CD14-positive monocyte (primary cell): Measurements from ENCODE around the gene GP9. TPM values are rescaled to one million over a fixed set of nuclear protein-coding genes. Genes with fewer than 3 reads are reported as not detected.

Experiments
- DNase-seq, 3 donors: peaks; one replicate each; pipeline ENCODE4 v3.0.0-alpha.2; 2011 to 2022
- H2AFZ ChIP-seq: 2 replicates; pipeline ENCODE4 v1.6.0; 2012; ENCODE audit warnings: mild to moderate bottlenecking, low read depth, low read length, inconsistent platforms; ENCODE audit not compliant: insufficient read depth, poor library complexity, severe bottlenecking
- H3K27ac ChIP-seq, 2 donors: 1 replicate in 1 of 2; 2 replicates in 1 of 2; pipeline ENCODE4 v1.5.1; 2012 to 2013; ENCODE audit warnings: low read length in 2 of 2, control low read depth in 1 of 2, inconsistent platforms in 1 of 2, low read depth in 1 of 2, mild to moderate bottlenecking in 1 of 2
- H3K27me3 ChIP-seq, 2 donors: one replicate each; pipeline versions ENCODE4 v1.6.0 to v1.6.1; 2011 to 2013; ENCODE audit warnings: low read length in 2 of 2; ENCODE audit not compliant: control insufficient read depth in 2 of 2, insufficient read depth in 2 of 2
- H3K36me3 ChIP-seq, 2 donors: replicated peaks in 1 of 2; 1 replicate in 1 of 2; 2 replicates in 1 of 2; pipeline versions ENCODE4 v1.5.1 to v1.6.1; 2012 to 2013; ENCODE audit warnings: low read length in 2 of 2, control low read depth in 1 of 2, inconsistent platforms in 1 of 2, mild to moderate bottlenecking in 1 of 2; ENCODE audit not compliant: insufficient read depth in 2 of 2, control insufficient read depth in 1 of 2
- H3K4me1 ChIP-seq, 2 donors: 1 replicate in 1 of 2; 2 replicates in 1 of 2; pipeline versions ENCODE4 v1.5.1 to v1.6.1; 2012 to 2013; ENCODE audit warnings: low read length in 2 of 2, control low read depth in 1 of 2, inconsistent platforms in 1 of 2, mild to moderate bottlenecking in 1 of 2, moderate library complexity in 1 of 2; ENCODE audit not compliant: insufficient read depth in 2 of 2, control insufficient read depth in 1 of 2
- H3K4me2 ChIP-seq: replicated peaks from 2 replicates; pipeline ENCODE3; 2012; ENCODE audit warnings: low read length, moderate library complexity, mild to moderate bottlenecking; ENCODE audit not compliant: poor library complexity, severe bottlenecking; ENCODE audit errors: extremely low read depth
- H3K4me3 ChIP-seq, 3 experiments: fragments of 200-600 bp in 1 of 3; sonication (generic) in 1 of 3; replicated peaks in 1 of 3; 1 replicate in 2 of 3; 2 replicates in 1 of 3; pipeline ENCODE4 v1.5.1; 2011 to 2013; ENCODE audit warnings: low read length in 3 of 3, mild to moderate bottlenecking in 3 of 3, control low read depth in 2 of 3, low read depth in 2 of 3, inconsistent platforms in 1 of 3, moderate library complexity in 1 of 3
- H3K79me2 ChIP-seq: 2 replicates; pipeline ENCODE4 v1.6.0; 2012; ENCODE audit warnings: mild to moderate bottlenecking, control low read depth, inconsistent platforms, low read length, moderate library complexity; ENCODE audit not compliant: insufficient read depth
- H3K9ac ChIP-seq: 2 replicates; pipeline ENCODE4 v1.6.0; 2017; ENCODE audit warnings: low read length, mild to moderate bottlenecking; ENCODE audit not compliant: insufficient read depth, poor library complexity, severe bottlenecking
- H3K9me3 ChIP-seq, 2 donors: replicated peaks in 1 of 2; 1 replicate in 1 of 2; 2 replicates in 1 of 2; pipeline versions ENCODE4 v1.5.1 to v1.6.1; 2012 to 2013; ENCODE audit warnings: low read length in 2 of 2, control low read depth in 1 of 2; ENCODE audit not compliant: control insufficient read depth in 1 of 2, insufficient read depth in 1 of 2
- H4K20me1 ChIP-seq: 2 replicates; pipeline ENCODE4 v1.6.0; 2012; ENCODE audit warnings: mild to moderate bottlenecking, low read length, control low read depth, moderate library complexity; ENCODE audit not compliant: insufficient read depth
- H3K27ac Mint-ChIP-seq, 7 donors: one replicate each; pipeline ENCODE4 v1.8.0; 2020; ENCODE audit warnings: mild to moderate bottlenecking in 7 of 7, mixed read lengths in 7 of 7, moderate library complexity in 6 of 7, inconsistent platforms in 2 of 7
- H3K27me3 Mint-ChIP-seq, 3 donors: one replicate each; pipeline ENCODE4 v1.8.0; 2021 to 2022; ENCODE audit warnings: low read depth in 3 of 3, mild to moderate bottlenecking in 3 of 3, mixed read lengths in 3 of 3, moderate library complexity in 3 of 3, inconsistent platforms in 1 of 3
- H3K36me3 Mint-ChIP-seq, 2 donors: one replicate each; pipeline ENCODE4 v1.8.0; 2020; ENCODE audit warnings: mixed read lengths in 2 of 2, inconsistent platforms in 1 of 2, mild to moderate bottlenecking in 1 of 2
- H3K4me1 Mint-ChIP-seq: one replicate; pipeline ENCODE4 v1.8.0; 2020; ENCODE audit warnings: mild to moderate bottlenecking, mixed read lengths
- H3K4me3 Mint-ChIP-seq, 2 donors: one replicate each; pipeline ENCODE4 v1.8.0; 2020; ENCODE audit warnings: mild to moderate bottlenecking in 2 of 2, mixed read lengths in 2 of 2, moderate library complexity in 1 of 2
- H3K9me3 Mint-ChIP-seq, 7 donors: one replicate each; pipeline ENCODE4 v1.8.0; 2020 to 2022; ENCODE audit warnings: mixed read lengths in 7 of 7, mild to moderate bottlenecking in 6 of 7, moderate library complexity in 6 of 7, inconsistent platforms in 2 of 7
- WGBS: methylation state at CpG from one replicate; pipeline ENCODE4 v1.1.5; 2013; ENCODE audit warnings: missing lambda C conversion rate; ENCODE audit not compliant: insufficient coverage; 5-methylcytosine and 5-hydroxymethylcytosine counted together
- intact Hi-C, 2 donors: fragments of 100-400 bp; cut with micrococcal nuclease; formaldehyde crosslinking; loops; one replicate each; pipeline versions ENCODE4 v1.15.0 to v1.15.1; 2023
- polyA plus RNA-seq, 3 donors: library from polyadenylated mRNA; depleted of rRNA in 1 of 3; unstranded in 2 of 3; stranded (reverse) in 1 of 3; fragments of 300-500 nt in 2 of 3; fragments of >200 nt in 1 of 3; fragmentation: Illumina TruSeq in 2 of 3; gene quantifications; 1 replicate in 2 of 3; 2 replicates in 1 of 3; pipeline ENCODE4 v1.2.3, GENCODE V29; 2012 to 2021
- TF ChIP-seq, protein P1 (sequence below): fragments of 200-600 bp; IDR thresholded peaks from one replicate; pipeline ENCODE4 v1.8.0; 2022; ENCODE audit warnings: antibody characterized with exemption, mild to moderate bottlenecking

GP9 gene
- polyA plus RNA-seq, 3 donors = 0.74 to 2.7 TPM; not detected in 1

DNA sequence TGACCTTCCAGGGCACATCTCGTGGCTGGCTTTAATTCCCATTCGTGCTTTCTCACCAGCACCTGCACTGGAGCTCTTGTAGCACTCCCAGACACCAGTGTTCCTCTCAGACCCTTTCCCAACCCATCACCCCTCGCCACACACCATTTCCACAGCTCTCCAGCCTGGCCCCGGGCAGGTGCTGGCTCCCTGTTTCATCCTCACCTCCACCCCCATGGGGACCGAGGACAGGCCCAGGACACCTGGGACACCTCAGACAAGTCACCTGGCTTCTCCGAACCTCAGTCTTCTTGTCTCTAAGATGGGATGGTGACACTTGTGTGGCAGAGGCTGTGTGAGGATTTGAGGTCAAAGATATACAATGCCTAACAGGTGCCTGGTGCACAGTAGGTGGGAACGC, 27.4 kb upstream of the GP9 start:
- no peak overlapping the region for H3K27ac ChIP-seq
- no peak overlapping the region for H2AFZ ChIP-seq
- H3K4me3 ChIP-seq = no peak overlapping the region
- Mint-ChIP-seq H3K27me3 (peaks cover 1 to 3% (median 3%) of the 10 kb centered on the region in 3 donors), H3K36me3 (no peaks in the 10 kb centered on the region), H3K27ac (peak overlapping the region in 1 of 7 donors; percentile 10), H3K4me3 (no peak overlapping the region), H3K4me1 (no peaks in the 10 kb centered on the region), H3K9me3 (peaks cover 0 to 6% (median 3%) of the 10 kb centered on the region in 7 donors)
- DNase-seq = no peak
- no peaks in the 10 kb centered on the region for H4K20me1 ChIP-seq
- TF ChIP-seq, protein P1, sequence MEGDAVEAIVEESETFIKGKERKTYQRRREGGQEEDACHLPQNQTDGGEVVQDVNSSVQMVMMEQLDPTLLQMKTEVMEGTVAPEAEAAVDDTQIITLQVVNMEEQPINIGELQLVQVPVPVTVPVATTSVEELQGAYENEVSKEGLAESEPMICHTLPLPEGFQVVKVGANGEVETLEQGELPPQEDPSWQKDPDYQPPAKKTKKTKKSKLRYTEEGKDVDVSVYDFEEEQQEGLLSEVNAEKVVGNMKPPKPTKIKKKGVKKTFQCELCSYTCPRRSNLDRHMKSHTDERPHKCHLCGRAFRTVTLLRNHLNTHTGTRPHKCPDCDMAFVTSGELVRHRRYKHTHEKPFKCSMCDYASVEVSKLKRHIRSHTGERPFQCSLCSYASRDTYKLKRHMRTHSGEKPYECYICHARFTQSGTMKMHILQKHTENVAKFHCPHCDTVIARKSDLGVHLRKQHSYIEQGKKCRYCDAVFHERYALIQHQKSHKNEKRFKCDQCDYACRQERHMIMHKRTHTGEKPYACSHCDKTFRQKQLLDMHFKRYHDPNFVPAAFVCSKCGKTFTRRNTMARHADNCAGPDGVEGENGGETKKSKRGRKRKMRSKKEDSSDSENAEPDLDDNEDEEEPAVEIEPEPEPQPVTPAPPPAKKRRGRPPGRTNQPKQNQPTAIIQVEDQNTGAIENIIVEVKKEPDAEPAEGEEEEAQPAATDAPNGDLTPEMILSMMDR = no peak
- H3K9me3 ChIP-seq = peaks cover 0 to 6% of the 10 kb centered on the region in 2 donors
- no peak overlapping the region for H3K4me2 ChIP-seq
- 100% methylated on average over 3 of the region's 7 CpGs for WGBS
- no peaks in the 10 kb centered on the region for H3K79me2 ChIP-seq
- intact Hi-C loops = no loop called here
- H3K9ac ChIP-seq = no peak overlapping the region
- H3K36me3 ChIP-seq = no peaks in the 10 kb centered on the region
- no peaks in the 10 kb centered on the region for H3K4me1 ChIP-seq
- H3K27me3 ChIP-seq = no peaks in the 10 kb centered on the region

DNA sequence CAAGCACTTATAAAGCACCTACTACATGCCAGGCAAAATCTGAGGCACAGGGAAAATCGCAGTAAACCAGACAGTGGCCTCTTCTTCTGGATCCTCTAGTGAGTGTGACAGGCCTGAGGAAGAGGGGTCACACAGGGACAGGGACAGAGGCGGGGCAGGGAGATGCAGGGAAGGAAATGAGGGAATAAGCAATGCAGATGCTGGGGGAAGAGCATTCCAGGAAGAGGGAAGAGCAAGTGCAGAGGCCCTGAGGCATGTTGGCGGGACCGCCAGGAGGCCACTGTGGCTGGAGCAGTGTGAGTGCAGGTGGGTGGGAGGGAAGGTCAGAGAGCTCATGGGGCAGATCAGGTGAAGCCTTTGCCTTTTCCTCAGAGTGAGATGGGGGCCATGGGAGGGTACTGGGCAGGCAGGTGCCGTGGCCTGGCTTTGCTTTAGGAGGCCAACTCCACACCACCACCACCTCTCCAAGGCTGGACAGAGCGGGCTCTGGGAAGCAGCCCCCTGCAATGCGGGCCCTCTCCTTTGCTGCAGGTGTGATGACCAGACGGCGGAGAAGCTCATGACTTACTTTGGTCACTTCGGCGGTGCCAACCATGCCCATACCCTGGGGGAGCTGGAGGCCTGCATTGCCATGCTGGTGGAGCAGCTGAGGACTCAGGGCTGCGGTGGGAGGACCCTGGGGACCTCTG, 26.8 kb upstream of the GP9 start:
- H3K4me1 ChIP-seq = no peaks in the 10 kb centered on the region
- intact Hi-C loops = no loop called here
- WGBS = 94% methylated on average over 5 of the region's 12 CpGs
- Mint-ChIP-seq H3K4me1 (no peaks in the 10 kb centered on the region), H3K9me3 (peaks cover 0 to 6% (median 3%) of the 10 kb centered on the region in 7 donors), H3K4me3 (no peak overlapping the region), H3K36me3 (no peaks in the 10 kb centered on the region), H3K27me3 (peaks cover 1 to 3% (median 2%) of the 10 kb centered on the region in 3 donors), H3K27ac (no peak overlapping the region)
- H3K27me3 ChIP-seq = no peaks in the 10 kb centered on the region
- H3K36me3 ChIP-seq = no peaks in the 10 kb centered on the region
- TF ChIP-seq, protein P1 = no peak
- no peak for DNase-seq
- no peaks in the 10 kb centered on the region for H3K79me2 ChIP-seq
- no peak overlapping the region for H2AFZ ChIP-seq
- H3K27ac ChIP-seq = no peak overlapping the region
- H3K9me3 ChIP-seq = peaks cover 0 to 6% of the 10 kb centered on the region in 2 donors
- H3K4me2 ChIP-seq = no peak overlapping the region
- H3K9ac ChIP-seq = no peak overlapping the region
- H4K20me1 ChIP-seq = no peaks in the 10 kb centered on the region
- H3K4me3 ChIP-seq = no peak overlapping the region
